Measurements from ENCODE around the gene TCF7L2.
"Not testable (repeated sequence)": the region's sequence is repeated elsewhere in the genome, so short reads cannot be mapped to it uniquely, and the experiment has no call there.

The TCF7L2 gene

GRCh38 chr10:113059371-113059780 lies 109.3 kb downstream of the TCF7L2 start:
- H3K4me3 ChIP-seq (ENCODE audit: low read depth, low read length) = no peak overlapping the region
- TF ChIP-seq, protein P1, sequence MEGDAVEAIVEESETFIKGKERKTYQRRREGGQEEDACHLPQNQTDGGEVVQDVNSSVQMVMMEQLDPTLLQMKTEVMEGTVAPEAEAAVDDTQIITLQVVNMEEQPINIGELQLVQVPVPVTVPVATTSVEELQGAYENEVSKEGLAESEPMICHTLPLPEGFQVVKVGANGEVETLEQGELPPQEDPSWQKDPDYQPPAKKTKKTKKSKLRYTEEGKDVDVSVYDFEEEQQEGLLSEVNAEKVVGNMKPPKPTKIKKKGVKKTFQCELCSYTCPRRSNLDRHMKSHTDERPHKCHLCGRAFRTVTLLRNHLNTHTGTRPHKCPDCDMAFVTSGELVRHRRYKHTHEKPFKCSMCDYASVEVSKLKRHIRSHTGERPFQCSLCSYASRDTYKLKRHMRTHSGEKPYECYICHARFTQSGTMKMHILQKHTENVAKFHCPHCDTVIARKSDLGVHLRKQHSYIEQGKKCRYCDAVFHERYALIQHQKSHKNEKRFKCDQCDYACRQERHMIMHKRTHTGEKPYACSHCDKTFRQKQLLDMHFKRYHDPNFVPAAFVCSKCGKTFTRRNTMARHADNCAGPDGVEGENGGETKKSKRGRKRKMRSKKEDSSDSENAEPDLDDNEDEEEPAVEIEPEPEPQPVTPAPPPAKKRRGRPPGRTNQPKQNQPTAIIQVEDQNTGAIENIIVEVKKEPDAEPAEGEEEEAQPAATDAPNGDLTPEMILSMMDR (IDR thresholded peaks at IDR 0.05; ENCODE audit: control insufficient read depth, extremely low read depth, insufficient read depth) = no peak
- no peak for DNase-seq (ENCODE audit: low read depth)

GRCh38 chr10:113060201-113061053 lies 110.4 kb downstream of the TCF7L2 start:
- no peak for DNase-seq (ENCODE audit: low read depth)
- H3K4me3 ChIP-seq (ENCODE audit: low read depth, low read length) = no peak overlapping the region

DNA sequence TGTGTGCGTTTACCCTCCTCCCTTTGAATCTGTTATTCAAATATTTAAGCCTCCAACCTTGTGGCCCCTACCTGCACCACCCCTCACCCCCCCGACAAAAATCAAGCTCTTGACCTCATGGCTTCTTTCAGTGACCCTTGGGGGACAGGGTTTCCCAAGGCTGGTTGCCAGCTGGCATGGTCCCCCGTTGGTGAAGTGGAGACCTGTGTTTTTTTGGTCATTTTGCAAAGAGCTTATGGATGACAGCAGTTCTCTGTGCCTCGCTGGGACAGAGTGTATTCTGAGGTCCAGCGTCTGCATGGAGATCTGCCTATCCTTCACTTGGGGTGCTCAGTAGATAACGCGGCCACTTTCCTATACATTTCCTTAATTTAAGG lies 111.0 kb downstream of the TCF7L2 start:
- TF ChIP-seq, protein P1 (IDR thresholded peaks at IDR 0.05; ENCODE audit: control insufficient read depth, extremely low read depth, insufficient read depth) = no peak
- no peak overlapping the region for H3K4me3 ChIP-seq (ENCODE audit: low read depth, low read length)
- no peak for DNase-seq (ENCODE audit: low read depth)

More at GRCh38 chr10:113060201-113061053, 110.4 kb downstream of the TCF7L2 start:
- TF ChIP-seq, protein P1 (IDR thresholded peaks at IDR 0.05; ENCODE audit: control insufficient read depth, extremely low read depth, insufficient read depth) = no peak

GRCh38 chr10:113061557-113061956 lies 111.5 kb downstream of the TCF7L2 start:
- no peak overlapping the region for H3K4me3 ChIP-seq (ENCODE audit: low read depth, low read length)
- no peak for DNase-seq (ENCODE audit: low read depth)
- TF ChIP-seq, protein P1 (IDR thresholded peaks at IDR 0.05; ENCODE audit: control insufficient read depth, extremely low read depth, insufficient read depth) = no peak

- TF ChIP-seq, protein P1 (IDR thresholded peaks at IDR 0.05; ENCODE audit: control insufficient read depth, extremely low read depth, insufficient read depth) = no peak
- no peak for DNase-seq (ENCODE audit: low read depth)
- H3K4me3 ChIP-seq (ENCODE audit: low read depth, low read length) = no peak overlapping the region
Observed at GRCh38 chr10:113063043-113063967, 113.3 kb downstream of the TCF7L2 start.

DNA sequence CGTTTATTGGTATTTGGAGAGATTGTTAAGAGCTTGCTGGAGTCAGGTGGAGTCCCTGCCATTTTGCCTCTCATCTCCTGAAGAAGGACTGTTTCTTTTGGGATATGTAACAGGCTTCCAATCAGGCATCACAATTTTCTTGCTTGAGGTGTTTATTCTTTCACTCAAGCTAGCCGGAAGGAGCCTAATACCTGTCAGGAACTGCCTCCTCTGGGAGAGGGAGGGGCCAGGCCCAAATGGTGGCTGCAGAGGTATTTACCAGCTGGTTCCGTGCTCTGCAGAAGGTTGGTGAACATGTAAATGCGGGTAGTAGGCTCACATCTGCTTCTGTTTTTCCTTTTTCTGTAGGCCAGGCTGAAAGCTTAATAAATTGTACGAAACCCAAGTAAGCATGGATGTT lies 114.0 kb downstream of the TCF7L2 start:
- no peak overlapping the region for H3K4me3 ChIP-seq (ENCODE audit: low read depth, low read length)
- TF ChIP-seq, protein P1 (IDR thresholded peaks at IDR 0.05; ENCODE audit: control insufficient read depth, extremely low read depth, insufficient read depth) = no peak
- DNase-seq (ENCODE audit: low read depth) = no peak

- H3K4me3 ChIP-seq (ENCODE audit: low read depth, low read length); DNase-seq (ENCODE audit: low read depth): not testable (repeated sequence)
Observed at GRCh38 chr10:113066120-113066519, 116.1 kb downstream of the TCF7L2 start.

Data from LNCaP clone FGC (cell line).